ENCODE data around the gene HRH3. TPM values are rescaled to one million over a fixed set of nuclear protein-coding genes. Genes with fewer than 3 reads are reported as not detected.

The HRH3 gene
- total RNA-seq, 1 donor from 2014 or later, result not detected

DNA sequence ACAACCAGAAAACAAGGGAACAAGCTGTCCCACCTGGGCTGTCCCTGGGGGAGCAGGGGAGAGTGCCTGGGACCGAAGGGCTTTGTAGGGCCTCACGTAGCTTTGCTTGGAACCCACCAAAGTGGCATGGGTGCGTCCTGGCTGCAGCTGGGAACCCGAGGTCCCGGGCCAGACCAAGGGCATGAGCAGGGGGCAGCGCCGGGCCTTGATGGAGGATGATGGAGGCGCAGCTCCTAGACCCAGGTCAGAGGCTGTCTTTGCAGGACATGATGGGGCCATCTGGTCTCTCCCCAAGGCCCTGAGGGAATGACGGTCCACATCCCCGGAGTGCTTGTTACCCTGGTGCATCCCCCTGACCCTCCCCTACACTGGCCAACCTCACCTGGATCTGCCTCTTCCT, 10.6 kb upstream of the HRH3 start:
- ChIA-PET POLR2A (no interaction called here), CTCF (no interaction called here)
- TF ChIP-seq, protein P1, sequence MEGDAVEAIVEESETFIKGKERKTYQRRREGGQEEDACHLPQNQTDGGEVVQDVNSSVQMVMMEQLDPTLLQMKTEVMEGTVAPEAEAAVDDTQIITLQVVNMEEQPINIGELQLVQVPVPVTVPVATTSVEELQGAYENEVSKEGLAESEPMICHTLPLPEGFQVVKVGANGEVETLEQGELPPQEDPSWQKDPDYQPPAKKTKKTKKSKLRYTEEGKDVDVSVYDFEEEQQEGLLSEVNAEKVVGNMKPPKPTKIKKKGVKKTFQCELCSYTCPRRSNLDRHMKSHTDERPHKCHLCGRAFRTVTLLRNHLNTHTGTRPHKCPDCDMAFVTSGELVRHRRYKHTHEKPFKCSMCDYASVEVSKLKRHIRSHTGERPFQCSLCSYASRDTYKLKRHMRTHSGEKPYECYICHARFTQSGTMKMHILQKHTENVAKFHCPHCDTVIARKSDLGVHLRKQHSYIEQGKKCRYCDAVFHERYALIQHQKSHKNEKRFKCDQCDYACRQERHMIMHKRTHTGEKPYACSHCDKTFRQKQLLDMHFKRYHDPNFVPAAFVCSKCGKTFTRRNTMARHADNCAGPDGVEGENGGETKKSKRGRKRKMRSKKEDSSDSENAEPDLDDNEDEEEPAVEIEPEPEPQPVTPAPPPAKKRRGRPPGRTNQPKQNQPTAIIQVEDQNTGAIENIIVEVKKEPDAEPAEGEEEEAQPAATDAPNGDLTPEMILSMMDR (IDR thresholded peaks at IDR 0.05), result no peak
- H3K4me3 Mint-ChIP-seq, result no peak overlapping the region
- no peak overlapping the region for H3K27ac Mint-ChIP-seq
- no peaks in the 10 kb centered on the region for H3K36me3 Mint-ChIP-seq (ENCODE audit: low read depth)
- no peaks in the 10 kb centered on the region for H3K4me1 Mint-ChIP-seq
- peaks cover 3% of the 10 kb centered on the region for H3K27me3 Mint-ChIP-seq
- intact Hi-C loops (cut with micrococcal nuclease), result no loop called here
- no peaks in the 10 kb centered on the region for H3K9me3 Mint-ChIP-seq
- ATAC-seq (ENCODE audit: low read depth) (no peak), DNase-seq (no peak)

DNA sequence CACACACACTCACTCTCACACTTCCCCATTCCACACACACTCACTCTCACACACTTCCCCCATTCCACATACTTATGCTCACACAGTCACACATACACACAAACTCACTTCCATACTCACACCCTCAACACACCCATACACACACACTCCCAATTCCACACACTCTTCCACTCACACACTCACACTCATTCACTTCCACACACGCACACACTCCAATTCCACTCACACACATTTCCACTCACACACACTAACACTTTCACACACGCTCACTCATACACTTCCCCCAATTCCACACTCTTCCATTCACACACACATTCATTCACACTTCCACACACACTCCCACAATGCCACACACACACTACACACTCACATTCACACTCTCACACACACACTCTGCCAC, 10.2 kb upstream of the HRH3 start:
- CTCF ChIA-PET, result no interaction called here
- DNase-seq (no peak), ATAC-seq (ENCODE audit: low read depth) (no peak)
- Mint-ChIP-seq H3K27ac (no peak overlapping the region), H3K4me3 (no peak overlapping the region), H3K36me3 (ENCODE audit: low read depth) (no peaks in the 10 kb centered on the region), H3K4me1 (no peaks in the 10 kb centered on the region), H3K27me3 (peaks cover 5% of the 10 kb centered on the region), H3K9me3 (no peaks in the 10 kb centered on the region)
- intact Hi-C loops (cut with micrococcal nuclease), result no loop called here
- TF ChIP-seq, protein P1 (IDR thresholded peaks at IDR 0.05), result no peak
- POLR2A ChIA-PET, result no interaction called here

DNA sequence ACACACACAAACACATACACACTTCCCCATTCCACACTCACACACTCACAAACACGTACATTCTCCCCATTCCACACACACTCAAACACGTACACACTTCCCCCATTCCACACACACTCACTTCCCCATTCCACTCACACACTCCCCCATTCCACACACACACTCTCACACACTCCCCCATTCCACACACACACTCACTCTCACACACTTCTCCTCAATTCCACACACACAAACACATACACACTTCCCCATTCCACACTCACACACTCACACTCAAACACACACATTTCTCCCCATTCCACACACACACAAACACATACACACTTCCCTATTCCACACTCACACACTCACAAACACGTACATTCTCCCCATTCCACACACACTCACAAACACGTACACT, 9.6 kb upstream of the HRH3 start:
- intact Hi-C loops (cut with micrococcal nuclease), result no loop called here
- no peak for DNase-seq
- TF ChIP-seq, protein P1 (IDR thresholded peaks at IDR 0.05), result no peak

DNA sequence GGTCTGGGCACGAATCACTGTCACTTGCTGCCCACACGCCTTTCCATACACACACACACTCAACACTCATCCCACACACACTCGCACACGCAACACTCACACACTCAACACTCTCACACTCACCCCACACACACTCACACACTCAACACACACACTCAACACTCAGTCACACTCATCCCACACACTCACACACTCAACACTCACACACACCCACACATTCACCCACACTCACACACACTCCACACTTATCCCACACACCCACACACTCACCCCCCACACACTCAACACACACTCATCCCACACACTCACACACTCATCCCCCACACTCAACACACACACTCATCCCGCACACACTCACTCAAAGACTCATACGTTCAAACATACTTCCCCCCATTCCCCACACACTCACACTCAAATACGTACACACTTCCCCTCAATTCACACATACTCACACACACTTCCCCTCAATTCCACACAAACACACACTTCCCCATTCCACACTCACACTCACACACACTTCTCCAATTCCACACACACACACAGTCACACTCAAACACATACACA, 9.0 kb upstream of the HRH3 start:
- intact Hi-C loops (cut with micrococcal nuclease), result no loop called here
- Mint-ChIP-seq H3K4me1 (no peaks in the 10 kb centered on the region), H3K4me3 (no peak overlapping the region), H3K27me3 (peaks cover 16% of the 10 kb centered on the region), H3K36me3 (ENCODE audit: low read depth) (no peaks in the 10 kb centered on the region), H3K9me3 (no peaks in the 10 kb centered on the region), H3K27ac (no peak overlapping the region)
- DNase-seq, result no peak
- no peak for ATAC-seq (ENCODE audit: low read depth)
- ChIA-PET POLR2A (no interaction called here), CTCF (no interaction called here)
- TF ChIP-seq, protein P1 (IDR thresholded peaks at IDR 0.05), result no peak

More for the DNA sequence above, 9.6 kb upstream of the HRH3 start:
- ATAC-seq (ENCODE audit: low read depth), result no peak
- ChIA-PET CTCF (no interaction called here), POLR2A (no interaction called here)
- Mint-ChIP-seq H3K27me3 (peaks cover 12% of the 10 kb centered on the region), H3K9me3 (no peaks in the 10 kb centered on the region), H3K36me3 (ENCODE audit: low read depth) (no peaks in the 10 kb centered on the region), H3K4me3 (no peak overlapping the region), H3K4me1 (no peaks in the 10 kb centered on the region), H3K27ac (no peak overlapping the region)

DNA sequence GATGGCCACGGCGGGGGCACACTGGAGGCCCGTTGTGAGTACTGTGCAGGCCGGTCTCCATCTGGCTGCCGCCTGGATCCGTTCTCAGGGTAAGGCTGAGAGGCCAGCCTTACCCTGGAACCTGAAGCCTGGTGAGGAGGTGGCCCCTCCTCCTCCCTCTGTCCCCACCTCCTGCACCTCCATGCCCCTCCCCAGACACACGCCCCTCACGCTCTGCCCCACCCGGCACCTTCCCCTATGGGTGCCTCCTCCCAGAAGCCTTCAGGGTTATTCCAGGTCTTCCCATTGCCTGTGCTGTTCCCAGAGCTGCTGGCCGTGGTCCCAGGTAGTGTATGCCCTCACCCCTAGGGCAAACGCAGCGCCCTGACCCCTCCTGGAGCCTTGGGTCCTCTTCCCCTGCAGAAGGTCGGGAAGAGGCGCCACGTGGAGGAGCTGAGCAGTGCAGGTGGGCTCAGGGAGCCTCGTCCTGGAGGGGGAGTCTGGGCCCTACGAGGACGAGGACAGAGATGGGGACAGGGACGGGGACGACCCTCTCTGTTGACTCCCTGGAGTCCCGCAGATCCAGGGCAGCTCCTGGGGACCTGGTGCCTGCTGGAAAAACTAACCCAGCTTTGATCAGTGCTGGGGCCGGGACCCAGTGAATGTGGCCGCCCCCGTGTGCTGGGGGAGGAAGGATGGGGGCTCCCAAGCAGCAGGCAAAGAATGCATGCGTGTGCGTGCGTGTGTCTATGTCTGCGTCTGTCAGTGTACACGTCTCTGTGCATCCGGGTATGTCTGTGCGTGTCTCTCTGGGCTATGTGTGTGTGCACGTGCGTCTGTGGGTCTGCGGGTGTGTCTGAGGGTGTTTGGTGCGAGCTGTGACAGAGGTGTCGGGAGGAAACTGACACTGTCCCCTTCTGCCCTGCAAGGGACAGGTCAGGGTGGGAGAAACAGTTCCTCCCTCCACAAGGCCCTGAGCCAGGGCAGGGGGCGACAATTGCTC, 8.2 kb upstream of the HRH3 start:
- Mint-ChIP-seq H3K27me3 (peaks cover 16% of the 10 kb centered on the region), H3K9me3 (no peaks in the 10 kb centered on the region), H3K27ac (no peak overlapping the region), H3K36me3 (ENCODE audit: low read depth) (no peaks in the 10 kb centered on the region), H3K4me1 (no peaks in the 10 kb centered on the region), H3K4me3 (no peak overlapping the region)
- ATAC-seq (ENCODE audit: low read depth) (no peak), DNase-seq (no peak)
- intact Hi-C loops (cut with micrococcal nuclease), result no loop called here
- TF ChIP-seq, protein P1 (IDR thresholded peaks at IDR 0.05), result no peak
- ChIA-PET CTCF (no interaction called here), POLR2A (no interaction called here)

All from activated B cell treated with CpG ODN at 0.5 μM for 24 hours (primary cell).